Loucy (cell line): ENCODE data around the gene GMEB2.

Experiments used
- H2AFZ ChIP-seq: fragments of 200-600 bp; sonication (generic); 2 replicates; pipeline ENCODE4 v1.6.0; 2016; ENCODE audit warnings: antibody characterized with exemption, mild to moderate bottlenecking, low read length, moderate library complexity
- H3F3A ChIP-seq: fragments of 200-600 bp; 2 replicates; pipeline ENCODE4 v1.6.0; 2016; ENCODE audit warnings: antibody characterized with exemption, low read depth, mild to moderate bottlenecking
- H3K27me3 ChIP-seq: fragments of 200-600 bp; sonication (generic); 2 replicates; pipeline ENCODE4 v1.6.1; 2014; ENCODE audit warnings: low read length, mild to moderate bottlenecking; ENCODE audit not compliant: insufficient read depth, poor library complexity, severe bottlenecking
- H3K36me3 ChIP-seq: fragments of 200-600 bp; sonication (generic); 2 replicates; pipeline ENCODE4 v1.6.1; 2016; ENCODE audit warnings: low read length; ENCODE audit not compliant: insufficient read depth
- H3K4me1 ChIP-seq: fragments of 200-600 bp; sonication (generic); 2 replicates; pipeline ENCODE4 v1.5.1; 2014; ENCODE audit warnings: low read length, mild to moderate bottlenecking; ENCODE audit not compliant: insufficient read depth, poor library complexity, severe bottlenecking
- H3K4me2 ChIP-seq: fragments of 200-600 bp; sonication (generic); 2 replicates; pipeline ENCODE4 v1.6.0; 2014; ENCODE audit warnings: antibody characterized with exemption, low read length, low read depth, mild to moderate bottlenecking; ENCODE audit not compliant: poor library complexity, severe bottlenecking
- H3K4me3 ChIP-seq: fragments of 200-600 bp; sonication (generic); 2 replicates; pipeline ENCODE4 v1.5.1; 2014; ENCODE audit warnings: low read length, mild to moderate bottlenecking, mixed read lengths; ENCODE audit not compliant: poor library complexity, severe bottlenecking
- H3K79me2 ChIP-seq: fragments of 200-600 bp; sonication (generic); 2 replicates; pipeline ENCODE4 v1.6.1; 2014; ENCODE audit warnings: low read length; ENCODE audit not compliant: insufficient read depth
- H3K9ac ChIP-seq: fragments of 200-600 bp; sonication (generic); 2 replicates; pipeline ENCODE4 v1.6.0; 2014; ENCODE audit warnings: mild to moderate bottlenecking, low read depth, low read length, moderate library complexity; ENCODE audit not compliant: poor library complexity, severe bottlenecking
- H3K9me2 ChIP-seq: fragments of 200-600 bp; sonication (generic); replicated peaks from 2 replicates; pipeline ENCODE4 v1.6.1; 2016; ENCODE audit warnings: low read depth, low read length, mixed read lengths
- H3K9me3 ChIP-seq: fragments of 200-600 bp; sonication (generic); 2 replicates; pipeline ENCODE4 v1.6.1; 2014; ENCODE audit warnings: mild to moderate bottlenecking, antibody characterized with exemption, low read length, low read depth; ENCODE audit not compliant: insufficient read depth
- H4K20me1 ChIP-seq: fragments of 200-600 bp; sonication (generic); 2 replicates; pipeline ENCODE4 v1.6.0; 2014; ENCODE audit warnings: antibody characterized with exemption, low read length, mild to moderate bottlenecking; ENCODE audit not compliant: insufficient read depth, poor library complexity, severe bottlenecking
- CTCF ChIP-seq: fragments of 200-600 bp; sonication (generic); conservative IDR thresholded peaks from 2 replicates; pipeline ENCODE4 v1.5.1; 2014; ENCODE audit warnings: mild to moderate bottlenecking, antibody characterized with exemption, low read length
- EZH2phosphoT487 ChIP-seq: fragments of 200-600 bp; IDR thresholded peaks from 2 replicates; pipeline ENCODE4 v1.6.1; 2018; ENCODE audit warnings: antibody characterized with exemption, mild to moderate bottlenecking, moderate library complexity, borderline replicate concordance

Gene GMEB2

DNA sequence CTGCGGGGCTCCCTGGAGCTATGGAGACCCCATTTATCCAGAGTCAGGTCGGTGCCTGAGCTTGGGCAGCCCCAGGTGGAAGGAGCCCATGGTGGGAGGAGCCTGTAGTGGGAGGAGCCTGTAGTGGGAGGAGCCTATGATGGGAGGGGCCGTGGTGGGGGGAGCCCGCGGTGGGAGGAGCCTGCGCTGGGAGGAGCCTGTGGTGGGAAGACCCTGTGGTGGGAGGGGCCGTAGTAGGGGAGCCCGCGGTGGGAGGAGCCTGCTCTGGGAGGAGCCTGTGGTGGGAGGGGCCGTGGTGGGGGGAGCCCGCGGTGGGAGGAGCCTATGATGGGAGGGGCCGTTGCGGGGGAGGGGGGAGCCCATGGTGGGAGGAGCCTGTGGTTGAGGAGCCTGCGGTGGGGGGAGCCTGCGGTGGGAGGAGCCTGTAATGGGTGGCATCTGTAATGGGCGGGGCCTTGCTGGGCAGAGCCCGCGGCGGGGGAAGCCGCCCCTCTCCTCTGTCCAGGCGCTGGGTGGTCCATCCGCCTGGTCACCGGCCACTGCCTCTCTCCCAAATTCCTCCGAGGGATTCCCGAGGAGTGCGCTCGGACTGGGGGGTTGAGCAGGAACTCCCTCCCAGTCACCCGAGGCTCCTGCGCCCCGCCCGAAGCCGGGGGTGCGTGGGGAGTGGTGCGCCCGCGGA is 73.5 kb downstream of the GMEB2 start:
- H3K27me3 ChIP-seq, result no peaks in the 10 kb centered on the region
- peak overlapping the region; percentile 75 for H3K4me2 ChIP-seq
- no peaks in the 10 kb centered on the region for H3F3A ChIP-seq
- no peak for TF ChIP-seq EZH2phosphoT487
- TF ChIP-seq CTCF, result no peak
- peak overlapping the region; percentile 85; the same call in 1 of the 2 replicates for H2AFZ ChIP-seq
- H3K36me3 ChIP-seq, result no peaks in the 10 kb centered on the region
- peaks cover 26% of the 10 kb centered on the region for H3K4me1 ChIP-seq
- H3K79me2 ChIP-seq, result no peaks in the 10 kb centered on the region
- H3K9me2 ChIP-seq, result no peaks in the 10 kb centered on the region
- peak overlapping the region; percentile 61 for H3K4me3 ChIP-seq
- H4K20me1 ChIP-seq, result no peaks in the 10 kb centered on the region
- no peaks in the 10 kb centered on the region for H3K9me3 ChIP-seq
- H3K9ac ChIP-seq, result peak overlapping the region; percentile 62

DNA sequence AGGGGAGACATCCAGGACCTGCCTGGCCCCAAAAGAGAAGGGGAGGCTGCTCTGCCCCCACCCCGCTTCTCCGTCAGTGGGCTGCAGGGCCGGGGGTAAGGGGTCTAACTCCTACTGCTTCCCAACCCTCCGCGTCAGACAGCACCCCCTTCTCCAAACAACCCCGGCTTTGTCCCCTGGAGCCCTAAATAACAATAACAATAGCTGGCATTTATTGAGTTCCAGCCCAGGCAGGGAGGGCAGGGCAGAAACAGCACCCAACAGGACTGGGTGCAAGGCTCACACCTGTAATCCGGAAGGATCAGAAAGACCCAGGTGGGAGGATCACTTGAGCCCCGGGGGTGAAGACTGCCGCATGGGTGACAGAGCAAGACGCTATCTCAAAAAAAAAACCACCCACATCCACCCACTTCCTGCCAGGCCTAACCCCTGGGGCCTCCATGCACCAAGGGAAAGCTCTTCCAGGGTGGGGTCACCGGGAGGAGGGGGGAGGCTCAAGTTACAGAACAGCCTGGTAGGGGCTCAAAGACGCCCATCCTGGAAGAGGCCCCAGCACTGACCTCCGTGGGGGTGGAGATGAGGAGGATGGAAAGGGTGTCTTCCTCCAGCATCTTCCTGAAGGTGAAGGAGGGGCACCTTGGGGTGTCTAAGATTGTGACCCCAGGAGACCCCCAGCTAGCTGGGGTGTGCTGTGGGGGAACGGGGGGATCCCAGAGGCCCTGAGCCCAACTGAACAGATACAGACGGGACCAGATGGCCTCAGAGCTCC is 74.2 kb downstream of the GMEB2 start:
- Histone ChIP-seq H2AFZ (no peak overlapping the region), H3K9me2 (no peaks in the 10 kb centered on the region), H3K4me1 (peaks cover 26% of the 10 kb centered on the region), H3K36me3 (no peaks in the 10 kb centered on the region), H3K4me3 (peak overlapping the region; percentile 61), H3K9me3 (no peaks in the 10 kb centered on the region), H3F3A (no peaks in the 10 kb centered on the region), H3K79me2 (no peaks in the 10 kb centered on the region), H3K27me3 (no peaks in the 10 kb centered on the region), H3K9ac (peak overlapping the region; percentile 62), H4K20me1 (no peaks in the 10 kb centered on the region), H3K4me2 (peak overlapping the region; percentile 75)
- TF ChIP-seq EZH2phosphoT487, result no peak
- TF ChIP-seq CTCF, result no peak

- Histone ChIP-seq H3K4me1 (peaks cover 26% of the 10 kb centered on the region), H3K9me3 (no peaks in the 10 kb centered on the region), H3K9me2 (no peaks in the 10 kb centered on the region), H3K27me3 (no peaks in the 10 kb centered on the region), H3K79me2 (no peaks in the 10 kb centered on the region), H3K36me3 (no peaks in the 10 kb centered on the region), H3F3A (no peaks in the 10 kb centered on the region), H4K20me1 (no peaks in the 10 kb centered on the region), H3K4me3 (no peak overlapping the region), H3K9ac (no peak overlapping the region), H2AFZ (no peak overlapping the region), H3K4me2 (no peak overlapping the region)
- TF ChIP-seq CTCF (no peak), EZH2phosphoT487 (no peak)
These were observed 75.8 kb downstream of the GMEB2 start for GRCh38 chr20:63551068-63551467.
